HepG2 (cell line): ENCODE measurements around the gene CD151. TPM values are rescaled to one million over a fixed set of nuclear protein-coding genes. Genes with fewer than 3 reads are reported as not detected.

Source experiments
- ARNT2 ChIP-seq: sonication (generic); formaldehyde crosslinking; IDR thresholded peaks from 2 replicates; pipeline ENCODE4 v1.8.0; 2022; ENCODE audit warnings: mild to moderate bottlenecking, low read depth, missing genetic modification reagents, moderate library complexity
- LRRFIP1 ChIP-seq: sonication (generic); formaldehyde crosslinking; conservative IDR thresholded peaks from 2 replicates; pipeline ENCODE4 v1.4.0; 2020; ENCODE audit warnings: missing genetic modification reagents
- MTF1 ChIP-seq: sonication (generic); formaldehyde crosslinking; IDR thresholded peaks from 2 replicates; pipeline ENCODE4 v1.5.0; 2020; ENCODE audit warnings: missing genetic modification reagents
- PPARG ChIP-seq: conservative IDR thresholded peaks from 2 replicates; pipeline ENCODE4 v1.6.1; 2016; ENCODE audit warnings: missing biosample characterization, missing genetic modification reagents
- REST ChIP-seq, 2 experiments: IDR thresholded peaks; 2 replicates each; pipeline ENCODE4 v1.6.1; 2011 to 2012; ENCODE audit warnings: low read length in 2 of 2, borderline replicate concordance in 1 of 2, low read depth in 1 of 2, mild to moderate bottlenecking in 1 of 2, moderate library complexity in 1 of 2
- RNF2 ChIP-seq: fragments of 450-650 bp; conservative IDR thresholded peaks from 2 replicates; pipeline ENCODE4 v1.6.1; 2016; ENCODE audit warnings: low read depth
- SNAPC4 ChIP-seq: sonication (generic); formaldehyde crosslinking; IDR thresholded peaks from 2 replicates; pipeline ENCODE4 v1.4.0; 2020; ENCODE audit warnings: mild to moderate bottlenecking, missing genetic modification reagents
- TFAP4 ChIP-seq: sonication (generic); IDR thresholded peaks from 2 replicates; pipeline ENCODE4 v1.6.1; 2016; ENCODE audit warnings: low read depth, borderline replicate concordance
- ZNF17 ChIP-seq: sonication (generic); formaldehyde crosslinking; IDR thresholded peaks from 2 replicates; pipeline ENCODE4 v1.5.0; 2020; ENCODE audit warnings: mild to moderate bottlenecking, missing genetic modification reagents
- ZNF687 ChIP-seq: sonication (generic); formaldehyde crosslinking; IDR thresholded peaks from 2 replicates; pipeline ENCODE4 v1.5.1; 2020; ENCODE audit warnings: mild to moderate bottlenecking, missing genetic modification reagents, moderate library complexity
- polyA plus RNA-seq, 8 experiments: library from polyadenylated mRNA; depleted of rRNA in 3 of 8; stranded (reverse) in 7 of 8; unstranded in 1 of 8; fragments of >200 nt; fragmentation: Illumina TruSeq in 4 of 8; extraction: Trizol in 4 of 8; gene quantifications; 2 replicates each; pipeline versions ENCODE4 v1.2.1 to v1.2.3, GENCODE V29; 2011 to 2016; ENCODE audit warnings: low read depth in 4 of 8, missing spikeins in 1 of 8, mixed read lengths in 1 of 8; ENCODE audit not compliant: insufficient read depth in 1 of 8
- total RNA-seq, 5 experiments: library from RNA; depleted of rRNA; stranded (reverse); fragments of >200 nt; fragmentation: Illumina TruSeq; extraction: Trizol; gene quantifications; 2 replicates each; pipeline ENCODE4 v1.2.3, GENCODE V29; 2016; ENCODE audit warnings: low read depth in 1 of 5

The CD151 gene
- total and polyA plus RNA-seq, 2 of the 13 experiments (the other 11 are each of a cell fraction or from before 2014, with no cell fraction given) = 125 to 197 TPM

- TF ChIP-seq REST (IDR thresholded peaks at IDR 0.05; ENCODE audit: borderline replicate concordance in 1 of 2, low read depth in 1 of 2, low read length in 2 of 2) (no peak), RNF2 (peak; percentile 42; the same call in 1 of the 2 replicates), MTF1 (CRISPR knock-in tag) (0 out of 2 replicates have a peak, but pooled peaks have one; percentile 33), ZNF17 (CRISPR knock-in tag) (no peak), ZNF687 (CRISPR knock-in tag) (peak; percentile 93), PPARG (CRISPR knock-in tag) (no peak), SNAPC4 (no peak), ARNT2 (CRISPR knock-in tag) (peak; percentile 55; the same call in 1 of the 2 replicates), TFAP4 (peak; percentile 56; the same call in 1 of the 2 replicates), LRRFIP1 (CRISPR knock-in tag) (no peak)
Observed at GRCh38 chr11:830295-831117, 2.2 kb upstream of the CD151 start (continued).
